HG03442 (cell line): ENCODE results near the gene CCDC12.

Experiments used
- ATAC-seq: cut with Tn5 transposase; IDR thresholded peaks from one replicate; pipeline ENCODE4 v1.9.1; 2021; ENCODE audit warnings: mild to moderate bottlenecking, moderate library complexity; ENCODE audit not compliant: unreplicated experiment

Gene CCDC12

DNA sequence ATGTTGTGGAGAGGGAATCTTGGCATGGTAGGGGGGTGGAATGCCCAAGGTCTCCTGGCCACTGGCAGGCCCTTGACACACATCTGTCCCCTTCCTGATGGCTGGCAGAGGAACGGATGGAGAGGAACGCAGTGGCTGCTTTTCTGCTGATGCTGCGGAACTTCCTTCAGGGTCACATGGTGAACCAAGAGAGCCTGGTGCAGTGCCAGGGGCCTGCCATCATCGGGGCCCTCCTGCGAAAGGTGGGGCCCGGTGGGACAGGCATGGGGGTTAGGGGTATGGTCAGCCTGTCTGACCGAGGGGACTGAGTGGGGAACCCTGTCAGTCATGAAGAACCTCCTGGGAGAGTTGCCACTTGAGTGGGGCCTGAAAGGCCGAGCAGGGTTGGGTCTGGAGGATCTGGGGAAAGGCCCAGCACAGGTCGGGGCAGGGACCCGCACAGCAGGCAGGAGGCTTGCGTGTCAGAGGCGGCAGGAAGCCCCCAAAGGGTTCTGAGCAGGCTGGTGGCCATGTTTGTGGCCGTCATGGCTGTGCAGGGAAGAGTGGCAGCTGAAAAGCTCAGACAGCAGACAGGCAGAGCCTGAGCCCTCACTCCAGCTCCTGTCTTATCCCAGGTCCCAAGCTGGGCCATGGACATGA lies 21.0 kb upstream of the CCDC12 start:
- ATAC-seq, result no peak

DNA sequence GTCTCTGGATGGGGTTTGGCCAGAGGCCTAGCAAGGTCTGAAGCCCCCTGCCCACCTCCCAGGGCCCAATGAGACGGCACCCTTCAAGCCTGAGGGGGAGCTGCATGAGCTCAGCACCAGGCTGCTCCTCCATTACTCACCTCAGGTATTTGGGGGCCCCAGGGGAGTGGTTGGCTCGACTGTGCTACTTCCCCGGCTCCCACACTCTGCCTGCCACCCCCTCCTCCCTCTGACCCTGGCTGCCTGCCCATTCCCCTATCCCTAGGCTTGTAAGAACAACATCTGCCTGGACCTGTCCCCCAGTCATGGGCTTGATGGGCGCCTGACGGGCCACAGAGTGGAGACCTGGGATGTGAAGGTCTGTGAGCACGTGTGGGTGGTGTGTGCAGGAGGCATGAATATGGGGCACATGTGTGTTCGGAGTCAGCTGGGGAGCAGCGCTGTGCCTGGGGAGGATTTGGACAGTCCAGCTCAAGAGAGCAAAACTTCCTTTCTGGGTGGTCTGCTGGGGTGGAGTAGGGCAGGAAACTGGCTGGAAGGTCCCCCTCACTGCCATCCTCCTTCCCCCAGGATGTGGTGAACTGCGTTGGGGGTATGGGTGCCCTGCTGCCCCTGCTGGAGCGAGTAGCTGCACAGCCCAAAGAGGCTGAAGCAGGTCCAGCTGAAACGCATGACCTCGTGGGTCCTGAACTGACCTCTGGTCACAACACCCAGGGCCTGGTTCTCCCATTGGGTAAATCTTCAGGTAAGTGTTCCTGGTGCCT lies 20.3 kb upstream of the CCDC12 start:
- no peak for ATAC-seq

DNA sequence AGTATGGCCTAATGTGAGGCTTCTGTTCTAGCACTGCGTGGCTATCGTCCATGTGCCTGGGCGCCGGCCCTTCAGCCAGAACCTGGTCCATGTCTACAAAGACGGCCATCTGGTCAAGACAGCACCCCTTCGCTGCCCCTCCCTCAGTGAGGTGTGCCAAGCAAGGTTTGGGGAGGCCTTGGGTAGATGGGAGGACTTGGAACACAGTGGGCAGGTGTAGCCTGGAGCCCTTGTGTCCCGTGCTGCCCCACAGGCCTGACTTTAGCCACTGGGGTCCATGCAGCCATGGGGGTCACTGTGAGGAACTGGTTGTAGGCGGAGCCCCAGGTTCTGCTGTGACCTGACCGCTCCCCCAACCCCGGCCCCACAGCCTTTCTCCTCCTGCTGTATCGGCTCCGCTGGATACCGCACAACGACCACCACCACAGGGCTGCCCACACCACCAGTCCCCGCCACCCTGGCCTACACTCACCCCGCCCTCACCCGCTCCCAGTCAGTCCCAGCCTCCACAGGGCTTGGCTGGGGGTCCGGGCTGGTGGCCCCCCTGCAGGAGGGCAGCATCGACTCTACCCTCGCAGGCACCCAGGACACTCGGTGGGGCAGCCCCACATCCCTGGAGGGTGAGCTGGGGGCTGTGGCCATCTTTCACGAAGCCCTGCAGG lies 19.5 kb upstream of the CCDC12 start:
- ATAC-seq, result no peak

DNA sequence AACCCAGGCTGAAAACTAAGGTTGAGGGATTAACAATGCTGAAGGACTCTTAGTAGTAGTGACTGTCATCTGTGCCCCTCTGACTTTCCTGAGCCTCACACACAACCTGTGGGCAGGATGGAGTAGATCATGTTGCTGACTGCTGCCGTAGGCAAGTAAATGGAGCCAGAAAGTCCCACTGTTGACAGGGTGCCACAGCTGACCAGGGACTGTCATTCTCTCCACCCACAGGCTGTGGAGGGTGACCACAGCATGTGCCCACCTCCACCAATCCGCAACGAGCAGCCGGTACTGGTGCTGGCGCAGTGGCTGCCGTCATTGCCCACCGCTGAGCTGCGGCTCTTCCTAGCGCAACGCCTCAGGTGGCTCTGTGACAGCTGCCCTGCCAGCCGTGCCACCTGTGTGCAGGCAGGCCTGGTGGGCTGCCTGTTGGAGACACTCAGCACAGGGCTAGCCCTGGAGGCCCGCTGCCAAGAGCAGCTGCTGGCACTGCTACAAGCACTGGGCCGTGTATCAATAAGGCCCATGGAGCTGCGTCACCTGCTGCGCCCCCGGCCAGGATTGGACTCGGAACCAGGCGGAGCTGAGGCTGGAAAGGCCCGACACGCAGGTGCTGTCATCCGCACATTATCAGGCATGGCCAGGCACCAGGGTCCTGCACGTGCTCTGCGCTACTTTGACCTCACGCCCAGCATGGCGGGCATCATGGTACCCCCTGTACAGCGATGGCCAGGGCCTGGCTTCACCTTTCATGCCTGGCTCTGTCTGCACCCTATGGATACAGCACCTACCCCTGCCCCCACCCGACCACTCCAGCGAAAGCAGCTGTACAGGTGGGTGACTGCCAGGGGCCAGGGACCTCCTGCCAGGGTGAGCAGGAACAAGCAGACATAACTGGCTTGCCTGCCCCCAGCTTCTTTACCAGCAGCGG lies 18.5 kb upstream of the CCDC12 start:
- no peak for ATAC-seq

DNA sequence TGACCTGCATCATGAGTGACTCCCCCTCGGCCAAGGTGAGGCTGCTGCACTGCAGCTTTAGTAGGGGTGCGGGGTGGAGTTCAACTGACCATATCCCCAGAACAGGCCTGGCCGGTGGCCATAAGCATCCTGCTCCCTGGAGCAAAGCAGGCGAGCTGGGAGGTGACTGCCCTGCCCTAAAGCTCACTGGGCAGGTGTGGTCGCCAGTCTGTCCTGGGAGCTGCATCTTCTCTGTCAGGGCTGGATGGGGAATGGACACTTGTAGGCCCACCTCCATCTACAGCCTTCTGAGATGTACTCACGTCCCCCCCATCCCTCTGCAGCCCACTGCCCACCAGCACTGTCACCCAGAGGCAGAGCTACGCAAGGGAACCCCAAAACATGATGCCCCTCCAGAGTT lies 17.4 kb upstream of the CCDC12 start:
- ATAC-seq, result no peak

DNA sequence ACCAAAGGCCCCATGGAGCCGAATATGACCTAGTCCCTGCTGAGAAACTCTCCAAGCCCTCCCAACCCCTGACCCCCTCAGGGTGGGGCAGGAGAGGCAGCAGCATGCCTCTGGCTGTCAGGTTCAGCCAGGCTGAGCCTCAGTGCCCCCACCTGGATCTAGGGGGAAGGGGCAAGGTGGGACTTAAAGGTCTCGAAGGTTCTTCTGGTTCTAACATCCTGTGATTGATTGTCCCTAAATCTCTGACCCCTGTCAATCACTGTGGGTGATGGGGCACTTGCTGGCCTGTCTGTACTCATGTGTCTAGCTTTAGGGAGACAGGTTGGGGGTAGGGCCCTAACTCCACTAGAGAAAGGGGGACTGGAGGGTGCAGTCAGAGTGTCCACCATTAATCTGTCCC lies 16.7 kb upstream of the CCDC12 start:
- ATAC-seq, result no peak

DNA sequence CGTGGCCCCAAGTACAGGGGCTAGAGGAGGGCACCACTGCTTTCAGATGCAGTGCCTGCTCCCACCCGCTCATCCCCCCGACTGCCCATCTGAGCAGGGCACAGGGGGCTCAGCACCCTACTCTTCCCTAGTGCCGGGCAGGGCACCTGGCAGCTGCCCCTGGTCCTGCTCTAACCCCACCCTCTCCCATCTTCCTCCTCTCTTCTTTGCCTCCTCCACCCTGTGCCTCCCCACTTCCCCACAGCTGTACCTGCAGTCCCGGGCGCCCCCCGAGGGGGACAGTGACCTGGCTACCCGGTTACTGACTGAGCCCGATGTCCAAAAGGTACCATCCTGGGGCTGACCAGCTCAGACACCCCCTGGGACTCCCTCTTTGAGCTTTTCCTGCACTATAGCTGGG lies 15.7 kb upstream of the CCDC12 start:
- ATAC-seq, result no peak

DNA sequence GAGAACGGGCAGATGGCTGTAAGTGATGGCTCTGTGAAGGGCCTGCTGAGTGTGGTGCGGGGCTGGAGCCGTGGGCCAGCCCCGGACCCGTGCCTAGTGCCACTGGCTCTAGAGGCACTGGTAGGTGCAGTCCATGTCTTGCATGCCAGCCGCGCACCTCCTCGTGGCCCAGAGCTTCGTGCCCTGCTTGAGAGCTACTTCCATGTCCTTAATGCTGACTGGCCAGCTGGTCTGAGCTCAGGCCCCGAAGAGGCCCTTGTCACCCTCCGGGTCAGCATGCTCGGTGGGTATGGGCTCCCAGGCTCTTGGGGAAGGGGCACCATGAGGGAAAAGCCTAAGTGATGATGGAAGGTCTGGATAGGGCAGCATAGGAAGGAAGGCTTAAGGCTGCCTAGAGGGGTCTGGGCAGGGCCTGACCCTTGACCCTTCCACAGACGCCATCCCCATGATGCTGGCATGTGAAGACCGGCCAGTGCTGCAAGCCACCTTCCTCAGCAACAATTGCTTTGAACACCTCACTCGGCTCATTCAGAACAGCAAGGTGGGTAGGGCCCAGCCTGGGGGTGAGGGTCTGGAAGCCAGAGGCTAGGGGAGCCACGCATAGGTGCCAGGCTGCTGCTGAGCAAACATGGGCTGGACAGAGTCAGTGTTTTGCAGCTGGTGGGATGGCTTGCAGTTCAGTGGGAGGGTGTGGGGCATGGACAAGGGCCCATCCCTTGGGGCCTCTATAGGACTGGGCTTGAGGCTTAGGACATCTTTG lies 15.0 kb upstream of the CCDC12 start:
- no peak for ATAC-seq

DNA sequence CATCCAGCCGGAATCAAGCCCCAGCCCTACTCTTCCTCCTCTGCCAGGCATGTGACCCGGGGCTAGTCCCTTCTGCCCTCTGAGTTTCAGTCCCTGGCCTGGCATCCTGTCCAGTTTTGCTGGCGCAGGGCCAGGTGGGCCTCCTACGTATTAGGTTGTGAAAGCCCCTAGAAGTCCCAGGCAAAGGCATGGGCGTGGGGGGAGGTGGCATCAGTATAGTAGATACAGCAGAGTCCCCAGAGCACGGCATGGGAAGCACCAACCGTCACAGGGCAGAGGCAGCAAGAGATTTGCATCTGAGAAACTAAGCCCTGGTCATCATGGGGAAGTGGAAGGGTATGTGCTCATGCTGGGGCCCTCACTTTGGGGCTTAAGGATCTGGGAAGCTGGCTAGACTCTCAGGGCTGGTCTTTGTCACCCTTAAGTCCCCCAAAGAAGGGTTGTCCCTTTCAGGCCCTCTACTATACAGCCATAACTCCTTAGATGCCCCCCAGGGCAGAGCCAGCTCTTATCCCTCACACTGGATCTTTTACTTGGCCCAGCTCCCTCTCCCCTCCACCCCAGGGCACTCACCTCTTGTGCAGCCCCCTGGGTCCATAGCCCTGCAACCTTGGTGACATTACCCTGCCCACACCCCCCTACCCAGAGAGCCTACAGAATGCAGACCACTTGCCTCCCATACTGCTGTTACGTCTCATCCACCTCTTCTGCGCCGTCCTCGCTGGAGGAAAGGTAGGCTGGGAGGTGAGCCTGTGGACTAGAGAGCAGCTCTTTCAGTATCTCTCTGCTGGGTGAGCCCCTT lies 14.2 kb upstream of the CCDC12 start:
- ATAC-seq, result peak; percentile 46

DNA sequence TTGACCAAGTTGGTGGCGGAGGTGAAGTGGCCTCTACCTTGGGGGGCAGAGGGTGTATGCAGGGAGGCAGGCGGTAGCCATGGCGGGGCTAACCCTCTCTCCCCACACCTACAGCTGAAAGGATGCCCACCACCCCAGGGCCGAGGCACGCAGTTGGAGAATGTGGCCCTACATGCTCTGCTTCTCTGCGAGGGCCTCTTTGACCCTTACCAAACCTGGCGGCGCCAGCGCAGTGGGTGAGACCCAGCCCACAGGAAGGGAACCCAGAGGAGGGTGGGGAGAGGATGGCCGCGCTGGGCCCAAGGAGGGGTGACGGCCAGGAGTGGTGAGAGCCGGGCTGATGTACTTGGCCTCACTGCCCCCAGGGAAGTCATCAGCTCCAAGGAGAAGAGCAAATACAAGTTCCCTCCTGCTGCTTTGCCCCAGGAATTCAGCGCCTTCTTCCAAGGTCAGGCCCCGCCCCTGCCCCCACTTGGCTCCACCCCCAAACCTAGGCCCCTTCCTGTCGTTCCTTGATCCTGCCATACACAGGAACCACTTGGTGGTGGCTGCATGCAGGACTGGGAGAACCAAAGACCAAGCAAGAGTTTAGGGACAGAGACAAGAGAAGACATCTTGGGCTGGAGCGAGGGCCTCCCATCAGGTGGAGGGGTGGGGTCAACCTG lies 12.7 kb upstream of the CCDC12 start:
- no peak for ATAC-seq

DNA sequence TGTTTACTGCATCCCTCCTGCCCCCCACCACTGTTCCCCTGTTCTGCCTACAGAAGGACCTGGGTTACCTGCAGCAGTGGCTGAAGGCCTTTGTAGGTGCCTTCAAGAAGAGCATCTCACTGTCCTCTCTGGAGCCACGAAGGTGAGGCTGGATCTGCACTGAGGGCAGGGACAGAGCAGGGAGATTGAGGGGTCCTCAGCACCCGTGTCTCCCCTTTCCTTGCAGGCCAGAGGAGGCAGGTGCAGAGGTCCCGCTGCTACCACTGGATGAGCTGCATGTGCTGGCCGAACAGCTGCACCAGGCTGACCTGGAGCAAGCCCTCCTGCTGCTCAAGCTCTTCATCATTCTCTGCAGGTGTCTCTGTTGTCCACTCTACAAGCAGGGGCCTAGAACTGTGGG lies 12.1 kb upstream of the CCDC12 start:
- ATAC-seq, result no peak

DNA sequence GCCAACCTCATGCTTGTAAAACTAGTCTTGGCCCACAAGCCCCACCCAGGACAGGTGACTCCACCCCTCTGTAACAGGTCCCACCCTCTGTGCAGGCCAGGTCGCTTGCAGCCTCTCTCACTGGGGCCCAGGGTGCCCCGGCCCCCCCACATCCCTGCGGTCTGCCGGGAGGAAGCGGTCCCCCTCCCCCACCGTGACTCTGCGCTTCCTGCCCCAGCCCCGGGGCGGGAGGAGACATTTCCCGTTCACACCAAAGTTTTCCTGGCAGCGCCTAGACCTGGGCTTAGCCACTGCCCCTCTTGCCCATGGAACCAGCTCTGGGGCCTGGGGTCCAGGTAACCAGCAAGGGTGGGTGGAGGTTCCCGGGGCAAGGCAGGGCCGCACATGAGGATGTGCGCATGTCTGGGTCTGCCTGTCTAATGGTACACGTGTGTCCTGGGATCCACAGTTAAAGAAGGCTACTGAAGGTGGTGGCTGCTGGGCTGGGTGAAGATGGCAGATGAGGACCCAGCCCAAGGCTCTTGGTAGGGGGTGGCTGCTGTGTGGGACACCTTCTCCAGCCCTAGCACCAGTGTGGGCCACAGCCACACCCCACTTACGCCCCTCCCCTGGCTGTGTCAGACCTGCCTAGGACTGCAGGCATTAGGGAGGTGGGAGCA lies 11.3 kb upstream of the CCDC12 start:
- ATAC-seq, result peak; percentile 68

DNA sequence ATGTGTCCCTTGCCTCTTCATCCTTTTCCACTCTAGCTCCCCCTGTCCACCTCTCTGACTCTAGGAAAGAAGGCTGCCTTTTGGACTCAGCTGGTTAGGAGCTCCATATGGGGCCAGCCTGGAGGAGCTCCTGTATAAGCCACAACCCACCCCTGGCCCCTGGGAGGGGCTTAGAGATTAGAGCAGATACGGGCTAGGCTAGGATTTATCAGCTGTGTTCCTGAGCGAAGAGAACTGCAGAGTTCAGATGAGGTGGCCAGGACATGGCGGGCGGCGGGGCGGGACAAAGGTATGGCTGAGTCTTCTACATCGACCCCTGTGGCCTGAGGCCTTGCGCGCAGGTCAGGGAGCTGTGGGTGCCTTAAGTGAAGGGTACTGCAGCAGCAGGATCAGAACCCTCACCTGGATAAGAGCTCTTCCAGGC lies 10.8 kb upstream of the CCDC12 start:
- ATAC-seq, result no peak

DNA sequence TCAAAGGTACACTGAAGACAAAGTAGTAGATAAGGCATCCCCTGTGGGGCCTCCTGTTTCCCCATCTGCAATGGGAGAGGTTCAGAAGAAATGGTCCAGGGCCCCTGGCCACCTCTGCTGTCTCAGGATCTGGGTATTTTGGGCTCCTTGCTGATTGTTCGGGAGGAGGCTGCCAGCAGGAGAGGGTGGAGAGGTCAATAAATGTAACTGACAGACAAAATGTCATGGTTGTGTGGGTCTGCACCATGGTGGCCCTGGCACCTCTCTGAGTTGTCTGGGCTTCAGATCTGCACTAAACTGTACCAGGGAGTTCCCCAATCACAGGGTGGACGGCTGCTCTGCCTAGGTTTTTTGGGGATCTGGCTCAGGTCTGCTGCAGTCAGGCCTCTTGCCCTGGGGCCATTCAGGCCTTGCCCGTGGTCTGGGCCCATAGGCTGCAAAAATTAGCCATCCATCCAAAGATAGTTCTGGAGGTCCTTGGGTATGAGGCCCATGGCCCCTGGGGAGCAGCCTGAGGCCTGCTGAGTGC lies 10.3 kb upstream of the CCDC12 start:
- no peak for ATAC-seq

DNA sequence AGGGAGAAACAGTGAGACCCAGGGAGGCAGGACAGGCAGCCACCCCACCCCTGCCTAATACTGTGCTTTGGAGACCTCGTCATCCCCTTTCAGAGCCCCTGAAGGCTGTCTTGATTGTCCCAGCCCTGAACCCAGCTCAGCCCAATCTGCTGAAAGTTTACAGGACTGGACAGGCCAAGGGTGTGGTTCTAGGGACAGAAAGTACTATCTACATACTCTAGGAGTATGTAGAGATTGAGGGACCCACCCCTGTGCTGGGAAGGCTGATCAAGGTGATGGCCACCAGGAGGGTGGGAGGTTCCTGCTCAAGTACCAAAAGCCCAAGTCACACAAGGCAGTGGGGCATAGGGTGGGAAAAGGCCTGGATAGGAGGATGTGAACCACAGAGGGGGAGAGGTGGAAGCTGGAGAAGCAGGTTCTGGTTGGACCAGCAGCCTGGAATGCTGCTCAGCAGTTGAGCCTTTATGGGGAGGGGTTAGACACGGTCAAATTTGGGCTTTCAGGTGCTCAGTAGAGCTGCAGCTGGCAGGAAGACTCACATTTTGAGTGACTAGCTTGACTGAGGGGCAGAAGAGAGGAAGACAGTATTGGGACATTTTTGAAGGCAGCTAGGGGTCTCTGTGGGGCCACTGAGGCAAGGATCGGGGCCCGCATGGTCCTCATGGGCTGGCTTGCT lies 9.6 kb upstream of the CCDC12 start:
- ATAC-seq, result no peak

DNA sequence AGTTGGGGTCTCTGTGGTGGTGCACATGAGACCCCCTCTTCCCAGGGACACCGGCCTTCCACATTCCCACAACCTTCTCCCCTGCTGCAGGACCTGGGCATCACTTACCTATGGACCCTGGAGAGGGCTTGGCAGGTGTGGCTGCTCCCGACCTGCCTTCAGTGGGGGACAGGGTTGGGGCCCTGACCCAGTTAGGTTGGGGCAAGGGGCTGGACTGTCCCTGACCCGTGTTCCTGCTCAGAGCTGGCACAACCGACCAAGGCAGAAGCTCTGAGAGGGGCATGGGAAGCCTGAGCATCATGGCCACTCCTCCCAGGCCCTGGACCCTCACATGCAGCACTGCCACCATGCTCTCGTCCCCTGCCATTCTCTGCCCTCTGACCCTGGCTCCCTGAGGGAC lies 9.0 kb upstream of the CCDC12 start:
- ATAC-seq, result no peak

DNA sequence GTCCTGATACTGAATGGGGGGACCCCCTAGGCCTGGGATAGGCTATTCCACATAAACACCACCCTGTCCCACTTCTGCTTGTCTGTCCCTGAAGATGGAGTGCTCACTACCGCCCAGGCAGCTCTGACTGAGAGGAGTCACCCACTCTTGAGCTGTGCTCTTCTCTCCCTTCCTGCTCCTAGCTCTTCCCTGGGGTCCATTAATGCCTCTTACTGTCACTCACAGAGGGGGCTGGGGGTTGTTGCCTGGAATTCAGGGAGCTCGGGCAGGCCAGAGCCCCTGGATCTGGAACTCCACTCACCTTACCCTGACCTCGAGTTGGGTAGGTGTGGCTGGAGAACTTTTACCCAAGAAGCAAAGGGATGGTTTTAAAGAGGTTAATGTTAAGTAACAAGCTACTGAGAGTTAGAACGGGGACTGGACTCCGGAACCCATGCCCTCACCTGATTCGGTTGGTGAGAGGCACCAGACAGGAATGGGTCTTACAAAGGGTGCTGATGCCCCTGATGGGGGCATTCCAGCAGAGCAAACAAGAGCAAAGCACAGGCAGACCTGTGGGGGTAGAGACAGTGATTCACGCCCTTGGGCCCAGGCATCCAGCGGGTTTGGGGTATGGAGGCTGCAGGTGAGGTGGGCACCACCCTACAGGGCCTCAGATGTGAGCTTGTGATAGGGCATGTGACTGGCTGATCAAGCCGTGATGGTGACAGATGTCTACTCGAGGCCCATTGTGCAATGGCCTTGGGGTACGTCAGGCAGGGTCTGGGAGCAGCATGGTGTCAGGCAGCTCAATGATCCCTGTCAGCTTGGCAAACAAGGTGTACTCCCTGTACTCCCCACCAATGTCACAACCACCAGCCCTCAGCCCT lies 8.3 kb upstream of the CCDC12 start:
- ATAC-seq, result no peak
